MM.1S (cell line): ENCODE measurements around the gene KCNQ1.

Experiments used
- EZH2 ChIP-seq: fragments of 300-600 bp; sonication (generic); optimal IDR thresholded peaks from 2 replicates; pipeline ENCODE3; 2017; ENCODE audit warnings: low read depth, mild to moderate bottlenecking, antibody characterized with exemption, low read length, mixed read lengths
- EZH2phosphoT487 ChIP-seq: fragments of 300-600 bp; sonication (generic); IDR thresholded peaks from 2 replicates; pipeline ENCODE4 v1.6.1; 2018; ENCODE audit warnings: antibody characterized with exemption, low read length
- TF ChIP-seq, protein P1 (sequence below): fragments of 300-600 bp; sonication (generic); IDR thresholded peaks from 2 replicates; pipeline ENCODE4 v1.5.1; 2016; ENCODE audit warnings: antibody characterized with exemption, low read length, mixed read lengths

DNA sequence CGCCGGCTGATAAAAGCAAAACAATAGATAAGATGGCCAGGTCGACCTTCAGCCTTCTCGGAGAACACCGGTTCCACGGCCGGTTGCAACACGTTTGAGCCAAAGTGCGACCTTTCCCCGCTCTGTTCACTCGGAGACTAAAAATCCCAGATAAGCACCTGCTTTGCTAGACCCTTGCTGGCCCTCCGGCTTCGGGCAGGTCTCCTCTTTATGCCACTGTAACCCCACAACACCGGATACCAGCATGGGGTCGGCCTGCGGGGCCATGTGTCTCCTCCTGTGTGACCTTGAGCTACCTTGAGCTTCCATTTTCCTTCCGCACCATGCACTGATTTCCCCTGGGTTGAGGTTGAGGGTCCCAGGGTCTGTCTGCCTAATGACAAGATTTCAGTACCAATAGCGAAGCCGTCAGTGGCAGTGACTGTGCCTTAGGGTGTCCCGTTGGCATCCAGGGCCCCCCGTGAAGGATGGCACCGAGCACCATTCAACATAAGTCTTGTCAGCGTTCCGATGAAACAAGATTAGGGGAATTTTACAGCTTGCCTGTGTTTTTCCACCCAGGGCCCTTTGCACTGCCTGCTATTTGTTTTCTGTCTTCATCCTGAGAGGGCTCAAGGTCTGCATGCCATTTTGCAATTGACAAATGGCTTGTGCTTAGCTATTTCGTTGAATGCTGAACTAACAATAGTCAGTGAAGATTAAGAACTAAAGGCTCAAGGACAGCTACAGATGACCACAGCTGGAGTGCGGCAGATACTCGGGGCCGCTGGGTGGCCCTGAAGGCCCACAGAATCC, 118.6 kb downstream of the KCNQ1 start:
- TF ChIP-seq, protein P1, sequence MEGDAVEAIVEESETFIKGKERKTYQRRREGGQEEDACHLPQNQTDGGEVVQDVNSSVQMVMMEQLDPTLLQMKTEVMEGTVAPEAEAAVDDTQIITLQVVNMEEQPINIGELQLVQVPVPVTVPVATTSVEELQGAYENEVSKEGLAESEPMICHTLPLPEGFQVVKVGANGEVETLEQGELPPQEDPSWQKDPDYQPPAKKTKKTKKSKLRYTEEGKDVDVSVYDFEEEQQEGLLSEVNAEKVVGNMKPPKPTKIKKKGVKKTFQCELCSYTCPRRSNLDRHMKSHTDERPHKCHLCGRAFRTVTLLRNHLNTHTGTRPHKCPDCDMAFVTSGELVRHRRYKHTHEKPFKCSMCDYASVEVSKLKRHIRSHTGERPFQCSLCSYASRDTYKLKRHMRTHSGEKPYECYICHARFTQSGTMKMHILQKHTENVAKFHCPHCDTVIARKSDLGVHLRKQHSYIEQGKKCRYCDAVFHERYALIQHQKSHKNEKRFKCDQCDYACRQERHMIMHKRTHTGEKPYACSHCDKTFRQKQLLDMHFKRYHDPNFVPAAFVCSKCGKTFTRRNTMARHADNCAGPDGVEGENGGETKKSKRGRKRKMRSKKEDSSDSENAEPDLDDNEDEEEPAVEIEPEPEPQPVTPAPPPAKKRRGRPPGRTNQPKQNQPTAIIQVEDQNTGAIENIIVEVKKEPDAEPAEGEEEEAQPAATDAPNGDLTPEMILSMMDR = no peak
- TF ChIP-seq EZH2 = no peak
- no peak for TF ChIP-seq EZH2phosphoT487
